HG03460 (cell line): ENCODE results near the gene PLEKHD1.

Experiments used
- ATAC-seq: cut with Tn5 transposase; IDR thresholded peaks from one replicate; pipeline ENCODE4 v1.9.1; 2021; ENCODE audit not compliant: unreplicated experiment

PLEKHD1 gene

DNA sequence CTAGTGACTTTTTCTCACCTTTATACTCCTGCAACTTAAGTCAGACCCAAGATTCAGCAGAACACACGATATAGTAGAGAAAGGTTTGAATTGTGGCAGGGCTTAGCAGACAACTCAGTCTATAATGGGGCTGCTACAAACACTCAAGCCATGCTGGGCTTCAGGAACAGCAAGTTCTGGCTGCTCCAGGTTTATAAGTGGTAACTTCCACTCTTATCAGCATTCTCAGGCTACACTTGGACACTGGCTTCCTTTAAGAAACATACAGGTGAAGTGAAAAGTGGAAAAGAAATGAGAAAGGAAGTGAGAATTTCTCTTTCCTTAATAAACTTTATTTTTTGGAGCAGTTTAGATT, 21.7 kb downstream of the PLEKHD1 start:
- no peak for ATAC-seq

DNA sequence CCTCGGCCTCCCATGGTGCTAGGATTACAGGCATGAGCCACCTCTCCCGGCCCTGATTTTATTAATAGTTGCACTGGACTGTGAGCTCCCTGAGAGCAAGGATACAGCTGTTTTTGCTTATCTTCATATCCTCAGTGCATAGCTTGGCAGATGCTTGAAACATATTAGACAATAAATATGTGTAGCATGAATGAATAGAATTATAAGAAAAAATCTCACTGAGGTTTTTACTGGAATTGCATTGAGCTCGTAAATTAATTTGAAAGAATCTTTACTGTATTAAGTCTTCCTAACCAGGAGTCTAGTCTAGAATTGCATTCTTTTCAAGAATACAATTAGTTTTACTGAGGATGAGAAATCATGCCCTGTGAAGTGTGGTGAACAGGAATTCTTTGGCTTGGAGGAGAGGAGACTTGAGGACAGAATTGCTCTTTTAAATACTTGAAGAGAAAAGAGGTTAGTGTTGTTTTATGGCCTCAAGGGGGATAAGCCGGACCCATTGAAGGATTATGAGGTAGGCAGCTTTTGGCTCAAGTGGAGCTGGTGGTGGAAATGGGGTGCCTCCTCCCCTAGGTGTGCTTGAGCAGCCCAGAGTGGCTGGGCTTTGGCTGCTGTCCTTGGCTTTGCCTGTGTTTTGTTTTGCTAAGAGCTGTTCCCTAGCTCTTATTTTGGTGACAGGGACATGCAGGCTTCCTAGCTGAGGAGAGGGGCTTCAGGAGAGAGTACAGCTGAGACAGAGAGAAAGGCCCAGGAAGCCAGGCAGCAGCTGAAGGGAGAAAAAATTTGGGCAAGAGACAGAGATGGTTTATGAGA, 34.0 kb downstream of the PLEKHD1 start:
- no peak for ATAC-seq

DNA sequence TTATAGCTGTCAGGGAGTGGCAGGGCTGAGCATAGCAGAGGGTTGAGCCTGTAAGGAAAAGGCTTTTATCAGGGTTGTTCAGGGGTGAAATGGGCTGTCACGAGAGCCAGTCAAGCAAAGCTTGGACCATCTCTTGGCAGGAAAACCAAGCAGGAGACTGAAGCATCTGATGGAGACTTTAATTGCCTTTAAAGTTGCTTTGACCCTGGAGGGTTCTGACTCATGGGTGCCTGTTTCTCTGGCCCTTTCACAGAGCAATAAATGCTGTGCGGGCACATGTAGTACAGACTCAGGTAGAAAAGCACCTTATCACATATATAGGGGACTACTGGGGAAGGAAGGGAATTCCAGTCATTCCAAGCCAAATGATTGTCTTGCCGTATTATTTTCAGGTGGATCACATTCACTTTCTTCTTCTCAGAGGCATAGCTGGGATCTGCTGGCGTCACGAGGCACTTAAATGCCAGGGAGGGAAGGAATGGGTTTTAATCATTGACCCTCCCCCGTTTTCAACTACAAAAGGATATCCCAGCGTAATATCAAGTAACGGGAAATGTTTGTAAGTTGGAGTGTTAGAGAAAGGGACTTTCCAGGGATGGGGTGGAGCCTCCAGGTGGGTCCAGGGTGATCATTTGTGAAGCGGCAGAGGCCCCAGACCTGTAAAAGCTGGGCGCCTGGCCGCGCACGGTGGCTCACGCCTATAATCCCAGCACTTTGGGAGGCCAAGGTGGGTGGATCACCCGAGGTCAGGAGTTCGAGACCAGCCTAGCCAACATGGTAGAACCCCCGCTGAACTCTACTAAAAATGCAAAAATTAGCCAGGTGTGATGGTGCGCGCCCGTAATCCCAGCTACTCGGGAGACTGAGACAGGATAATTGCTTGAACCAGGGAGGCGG, 34.9 kb downstream of the PLEKHD1 start:
- ATAC-seq: no peak

DNA sequence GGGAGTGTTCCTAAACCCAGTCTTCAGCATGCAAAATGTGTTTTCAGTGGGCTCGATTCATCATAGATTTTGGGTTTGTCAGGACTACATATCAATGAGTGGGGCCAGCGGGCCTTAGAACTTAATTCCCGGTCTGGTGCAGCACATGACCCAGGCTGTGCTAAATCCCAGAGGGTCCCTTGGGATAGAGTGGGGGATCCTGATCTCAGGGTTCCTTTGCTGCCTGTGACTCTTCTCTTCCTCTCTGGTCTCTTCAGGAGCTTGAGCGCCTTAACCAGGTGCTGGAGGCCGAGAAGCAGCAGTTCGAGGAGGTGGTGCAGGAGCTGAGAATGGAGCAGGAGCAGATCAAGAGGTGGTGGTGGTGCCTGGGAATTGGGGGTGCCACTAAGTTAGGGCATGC, 37.5 kb downstream of the PLEKHD1 start:
- ATAC-seq: no peak

DNA sequence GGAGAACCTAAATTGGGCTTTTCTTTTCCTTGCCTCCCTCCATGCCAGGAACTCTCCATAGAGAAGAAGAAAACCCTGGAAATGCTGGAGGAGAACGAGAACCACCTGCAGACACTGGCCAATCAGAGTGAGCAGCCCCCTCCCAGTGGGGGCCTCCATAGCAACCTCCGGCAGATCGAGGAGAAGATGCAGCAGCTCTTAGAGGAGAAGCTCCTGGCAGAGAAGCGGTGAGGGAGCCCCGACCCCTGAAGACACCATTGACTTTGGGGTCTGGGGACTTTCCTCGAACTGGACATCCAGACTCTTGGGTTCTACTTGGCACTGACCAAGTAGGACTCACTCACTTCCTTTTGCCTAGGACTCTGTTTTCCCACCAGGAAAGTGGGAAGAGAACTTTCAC, 41.4 kb downstream of the PLEKHD1 start:
- ATAC-seq: no peak

DNA sequence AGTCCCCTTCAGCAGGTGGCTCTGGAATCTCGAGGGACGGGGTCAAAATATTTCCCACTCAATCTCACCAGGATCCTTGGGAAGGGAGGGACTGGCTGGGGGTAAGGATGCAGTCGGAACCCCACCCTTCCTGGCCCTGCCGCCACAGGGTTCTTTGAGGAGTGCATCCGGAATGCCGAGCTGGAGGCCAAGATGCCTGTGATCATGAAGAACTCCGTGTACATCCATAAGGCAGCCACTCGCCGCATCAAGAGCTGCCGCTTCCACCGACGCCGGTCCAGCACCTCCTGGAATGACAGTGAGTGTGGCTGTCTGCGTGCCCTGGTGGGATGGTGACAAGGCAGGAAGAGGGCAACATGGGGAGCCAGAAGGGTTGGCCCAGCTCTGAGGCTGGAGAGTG, 43.1 kb downstream of the PLEKHD1 start:
- no peak for ATAC-seq

DNA sequence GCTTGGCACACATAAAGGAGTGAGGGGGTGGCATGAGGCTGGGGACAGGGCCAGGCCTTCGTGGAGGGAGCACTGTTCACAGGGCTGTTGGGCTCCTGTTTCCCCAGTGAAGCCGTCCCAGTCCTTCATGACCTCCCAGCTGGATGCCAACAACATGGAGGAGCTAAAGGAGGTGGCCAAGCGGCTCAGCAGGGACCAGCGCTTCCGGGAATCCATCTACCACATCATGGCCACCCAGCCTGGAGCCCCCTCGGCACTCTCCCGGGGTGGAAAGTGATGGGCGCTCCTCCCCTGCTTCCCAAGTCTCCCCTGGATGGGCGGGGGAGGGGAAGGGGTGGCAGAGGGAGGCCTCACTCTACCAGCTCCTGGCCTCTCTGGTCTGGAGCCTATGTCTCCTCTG, 43.6 kb downstream of the PLEKHD1 start:
- ATAC-seq: no peak

DNA sequence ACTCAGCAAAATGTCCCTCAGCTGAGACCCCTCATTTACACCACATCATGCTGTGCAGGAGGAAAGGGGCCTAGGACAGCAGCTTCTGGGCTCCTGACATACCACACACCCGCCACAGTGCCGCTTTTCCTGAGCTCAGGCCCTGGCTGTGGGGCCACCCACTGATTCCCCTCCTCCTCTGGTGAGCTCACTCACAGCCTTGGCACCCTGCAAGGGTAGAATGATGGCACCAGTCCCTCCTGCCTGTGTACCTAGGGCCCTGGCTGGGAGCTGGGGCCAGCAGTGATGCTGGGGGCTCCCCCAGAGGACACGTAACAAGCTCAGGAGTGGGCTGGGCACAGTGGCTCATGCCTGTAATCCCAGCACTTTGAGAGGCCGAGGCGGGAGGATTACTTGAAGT, 44.4 kb downstream of the PLEKHD1 start:
- no peak for ATAC-seq

DNA sequence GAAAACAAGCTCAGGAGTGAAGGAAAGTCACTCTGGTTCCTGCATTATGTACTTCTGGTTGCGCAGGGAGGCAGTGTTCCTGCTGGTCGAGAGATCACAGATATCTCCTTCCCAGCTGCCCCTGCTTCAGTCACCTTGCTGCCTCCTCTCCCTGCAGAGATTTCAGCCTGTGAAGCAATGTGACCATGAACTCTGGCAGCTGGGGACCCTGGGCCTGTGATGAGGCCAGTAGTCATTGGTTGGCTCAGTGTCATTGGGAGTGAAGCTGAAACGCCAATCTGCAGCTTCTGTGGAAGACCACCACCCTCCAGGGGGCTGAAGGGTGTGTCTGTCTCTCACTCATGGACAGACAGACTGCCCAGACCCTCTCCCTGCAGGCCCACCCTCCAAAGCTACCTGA, 45.0 kb downstream of the PLEKHD1 start:
- ATAC-seq: no peak

DNA sequence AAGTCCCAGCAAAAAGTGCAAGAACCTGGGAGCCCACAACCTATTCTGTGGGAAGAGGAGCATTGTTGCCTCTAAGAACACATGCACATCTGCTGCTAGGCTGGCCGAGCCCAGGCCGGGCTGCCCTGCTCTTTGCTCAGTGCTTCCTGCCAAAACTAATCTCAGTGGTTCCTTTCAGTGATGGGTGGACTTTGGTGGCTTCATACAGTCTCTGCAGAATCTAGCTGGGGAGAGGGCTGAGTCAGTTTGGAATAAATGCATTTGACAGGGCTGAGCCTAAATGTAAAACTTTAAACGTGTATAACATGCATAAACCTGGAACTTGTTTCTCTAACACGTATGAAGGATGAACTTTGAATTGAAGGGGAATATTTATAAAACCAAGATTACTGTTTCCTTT, 45.6 kb downstream of the PLEKHD1 start:
- no peak for ATAC-seq

DNA sequence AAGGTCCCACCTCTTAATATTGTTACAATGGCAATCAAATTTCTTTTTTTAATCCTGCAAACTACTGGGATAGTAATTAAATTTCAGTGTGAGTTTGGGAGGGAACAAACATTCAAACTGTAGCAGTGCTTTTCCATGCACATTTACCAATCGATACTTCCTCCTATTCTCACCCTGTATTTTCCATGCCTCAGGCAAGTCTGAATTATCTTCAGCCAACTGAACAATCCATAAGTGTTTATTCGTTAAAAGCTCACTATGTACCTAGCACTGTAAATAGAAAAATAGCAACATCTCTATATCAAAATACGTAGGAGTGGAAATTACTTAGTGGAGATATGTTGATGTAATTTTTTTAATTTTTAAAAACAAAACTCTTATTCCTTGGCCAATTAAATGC, 46.6 kb downstream of the PLEKHD1 start:
- ATAC-seq: no peak

DNA sequence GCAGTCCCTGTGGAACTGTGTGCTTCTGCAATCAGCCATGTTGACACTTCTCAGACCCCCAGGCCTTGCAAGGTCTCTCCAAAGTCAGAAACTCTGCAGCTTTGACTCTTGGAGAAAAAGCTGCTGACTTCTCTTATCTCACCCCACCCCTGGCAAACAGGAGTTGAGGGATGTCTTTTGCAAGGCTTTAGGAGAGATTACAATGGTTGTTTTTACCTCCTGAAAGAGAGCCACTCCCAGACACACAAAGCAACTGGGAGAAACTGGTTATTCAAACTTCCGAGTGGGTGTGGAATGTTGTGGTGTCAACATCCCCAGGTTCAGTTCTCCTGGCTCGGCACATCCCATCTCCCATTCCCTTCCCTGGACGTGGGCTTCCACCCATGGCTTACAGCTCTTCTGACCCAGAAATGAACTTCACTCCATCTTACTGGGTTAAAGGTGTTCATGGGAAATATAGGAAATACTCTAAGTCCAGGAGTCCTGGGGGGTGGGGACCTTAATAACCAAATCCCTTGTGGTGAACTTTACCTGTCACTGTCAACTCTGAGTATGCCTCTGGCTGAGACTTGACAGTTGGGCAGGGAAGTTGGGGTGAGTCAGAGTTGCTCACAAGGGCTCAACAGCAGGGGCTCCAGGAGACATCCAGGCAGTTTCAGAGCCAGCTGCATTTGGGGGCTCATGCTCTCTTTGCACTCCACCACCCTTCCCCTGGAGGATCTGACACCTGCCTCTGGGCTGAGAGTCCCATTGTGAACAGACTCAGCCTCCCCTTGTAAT, 48.2 kb downstream of the PLEKHD1 start:
- ATAC-seq: no peak

DNA sequence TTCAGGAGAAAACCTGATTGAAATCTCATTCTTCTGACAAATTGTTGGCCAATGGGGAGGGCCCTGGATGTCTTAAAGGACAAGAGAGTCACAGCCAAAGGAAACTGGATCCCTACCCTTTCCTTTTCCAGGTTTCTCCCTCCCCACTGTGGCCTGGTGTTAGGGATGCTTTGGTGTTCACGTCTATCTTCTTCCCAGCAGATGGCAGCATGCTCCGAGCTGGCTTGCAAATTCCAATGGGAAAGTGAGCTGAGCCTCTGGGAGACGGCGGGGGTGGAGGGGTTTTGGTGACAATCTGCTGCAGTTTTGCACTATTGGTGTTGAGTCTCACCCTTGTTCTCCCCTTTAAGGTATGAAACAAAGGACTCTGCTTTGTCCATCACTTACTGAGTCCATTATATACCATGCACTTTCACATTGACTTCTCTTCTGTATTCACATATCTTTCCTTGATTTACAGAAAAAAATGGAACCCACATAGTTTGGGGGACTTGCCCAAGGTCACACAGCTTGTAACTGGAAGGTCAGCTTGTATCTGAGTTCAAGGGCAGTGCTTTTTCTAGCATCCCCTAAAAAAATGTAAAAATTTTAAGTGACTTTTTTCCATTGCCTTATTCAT, 50.8 kb downstream of the PLEKHD1 start:
- ATAC-seq: no peak

DNA sequence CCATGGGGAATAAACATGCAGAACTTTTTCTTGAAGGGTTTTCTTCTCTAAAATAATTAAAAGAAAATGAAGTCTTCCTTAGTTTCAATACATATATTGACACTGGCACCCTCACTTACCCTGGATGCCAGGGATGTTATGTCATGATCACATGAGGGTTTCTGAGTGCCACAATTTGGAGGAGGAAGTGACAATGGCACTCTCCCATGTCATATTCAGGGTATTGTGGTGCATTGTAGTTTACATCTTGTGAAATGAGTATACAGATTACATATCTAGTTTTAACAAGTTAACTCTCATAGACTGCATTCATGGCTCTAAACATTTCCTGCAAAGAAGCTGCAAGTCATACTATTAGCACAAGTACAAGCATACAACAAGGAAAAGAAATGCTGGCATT, 52.4 kb downstream of the PLEKHD1 start:
- ATAC-seq: no peak

DNA sequence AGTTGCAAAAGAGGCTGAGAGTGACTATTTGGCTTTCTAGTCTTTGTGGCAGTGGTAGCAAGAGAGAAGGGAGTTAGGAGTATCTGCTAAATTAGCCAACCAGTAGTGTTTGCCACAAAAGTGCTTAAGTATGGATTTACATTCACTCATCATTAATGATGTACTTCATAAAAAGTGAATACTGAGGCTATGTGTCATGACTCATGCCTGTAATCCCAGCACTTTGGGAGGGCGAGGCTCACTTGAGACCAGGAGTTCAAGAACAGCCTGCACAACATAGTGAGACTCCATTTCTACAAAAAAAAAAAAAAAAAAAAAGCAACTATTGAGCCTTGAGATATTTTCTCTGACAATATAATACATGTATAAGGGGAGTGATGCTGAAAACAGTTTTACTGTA, 53.4 kb downstream of the PLEKHD1 start:
- no peak for ATAC-seq

DNA sequence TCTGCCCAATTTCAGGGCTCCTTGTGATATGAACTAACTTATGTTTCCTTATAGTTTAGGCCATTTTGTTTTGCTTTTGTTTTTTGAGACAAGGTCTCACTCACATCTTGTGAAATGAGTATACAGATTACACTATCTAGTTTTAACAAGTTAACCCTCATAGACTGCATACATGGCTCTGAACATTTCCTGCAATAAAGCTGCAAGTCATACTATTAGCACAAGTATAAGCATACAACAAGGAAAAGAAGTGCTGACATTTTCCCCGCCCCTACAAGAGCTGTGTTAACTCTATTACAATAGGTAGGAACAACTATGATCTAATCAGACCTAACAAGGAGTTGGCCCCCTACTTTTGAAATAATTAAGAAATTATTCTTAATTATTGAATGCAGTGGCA, 54.2 kb downstream of the PLEKHD1 start:
- no peak for ATAC-seq

DNA sequence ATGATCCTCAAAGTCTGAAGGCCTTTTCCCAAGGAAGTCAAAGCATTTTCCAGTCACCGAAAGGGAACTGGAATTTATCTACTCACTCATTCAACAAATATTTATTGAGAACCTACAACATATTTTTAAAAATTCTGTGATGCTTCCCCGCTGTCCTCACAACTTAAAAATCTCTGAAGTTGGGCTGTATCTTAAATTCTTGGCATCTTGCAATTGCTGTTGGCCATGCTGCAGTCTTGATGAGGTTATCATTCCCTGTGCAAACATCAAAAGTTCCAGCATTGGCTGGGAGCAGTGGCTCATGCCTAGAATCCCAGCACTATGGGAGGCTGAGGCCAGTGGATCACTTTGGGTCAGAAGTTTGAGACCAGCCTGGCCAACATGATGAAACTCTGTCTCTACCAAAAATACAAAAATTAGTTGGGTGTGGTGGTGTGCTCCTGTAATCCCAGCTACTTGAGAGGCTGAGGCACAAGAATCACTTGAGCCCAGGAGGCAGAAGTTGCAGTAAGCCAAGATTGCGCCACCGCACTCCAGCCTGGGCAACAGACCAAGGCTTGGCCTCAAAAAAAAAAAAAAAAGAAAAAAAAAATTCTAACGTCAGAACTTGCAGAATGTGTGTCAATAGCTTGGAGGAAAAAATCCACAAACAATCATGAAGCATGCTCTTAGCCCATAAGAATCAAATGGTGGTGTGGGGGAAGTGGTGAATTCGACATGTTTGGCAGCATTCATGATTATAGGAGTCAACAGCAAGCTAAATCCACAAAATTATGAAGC, 55.3 kb downstream of the PLEKHD1 start:
- no peak for ATAC-seq

DNA sequence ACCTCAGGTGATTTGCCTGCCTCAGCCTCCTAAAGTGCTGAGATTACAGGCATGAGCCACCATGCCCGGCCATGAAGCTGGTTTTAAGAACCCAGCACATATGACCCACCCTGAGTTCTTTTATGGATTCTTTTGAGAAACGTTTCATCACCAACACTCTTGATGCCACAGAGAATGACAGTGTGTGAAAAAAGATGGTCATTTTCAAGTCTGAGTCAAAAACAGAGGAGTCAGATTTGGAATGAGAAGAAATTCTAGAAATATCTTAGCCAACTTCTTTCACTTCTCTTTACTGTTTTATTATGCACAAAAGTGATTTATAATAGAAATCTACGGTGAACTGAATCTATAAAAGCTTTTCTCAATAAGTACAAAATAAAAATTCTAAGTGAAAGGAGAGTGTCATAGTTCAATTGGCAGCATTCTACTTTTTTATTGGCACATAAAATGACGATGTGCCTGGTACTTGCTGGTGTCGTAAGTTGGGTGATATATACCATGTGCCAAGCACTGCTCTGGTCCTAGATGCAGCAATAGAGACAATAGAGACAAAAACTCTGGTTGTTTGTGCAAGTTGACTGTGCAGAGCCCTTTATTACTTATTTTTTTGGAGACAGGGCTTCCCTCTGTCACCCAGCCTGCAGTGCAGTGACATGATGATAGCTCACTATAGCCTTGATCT, 56.3 kb downstream of the PLEKHD1 start:
- ATAC-seq: no peak

DNA sequence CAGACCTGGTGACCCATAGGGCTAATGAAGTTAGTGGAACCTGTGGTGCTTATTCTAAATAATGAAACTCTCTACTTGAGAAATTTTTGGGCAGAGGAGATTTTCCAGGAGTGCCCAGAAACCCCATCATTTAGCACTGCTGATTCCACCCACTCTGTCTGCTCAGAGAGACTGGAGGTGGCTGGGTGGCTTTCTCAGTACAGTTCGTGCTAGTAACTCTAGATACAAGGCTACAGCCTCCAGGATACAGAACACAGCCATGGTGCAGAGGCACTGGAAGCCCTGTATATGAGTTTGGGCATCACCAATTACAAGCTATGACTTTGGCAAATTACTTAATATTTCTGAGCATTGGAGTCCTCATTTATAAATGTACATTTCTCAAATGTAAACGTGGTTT, 57.8 kb downstream of the PLEKHD1 start:
- ATAC-seq: no peak
